Epidermal melanocyte (primary cell): Measurements from ENCODE around the gene ZNF587B.
"Not testable (repeated sequence)": the region's sequence is repeated elsewhere in the genome, so short reads cannot be mapped to it uniquely, and the experiment has no call there.

Experiments
- DNase-seq: peaks from one replicate; pipeline ENCODE4 v3.0.0; 2011; ENCODE audit warnings: low spot score; ENCODE audit not compliant: insufficient read length

The ZNF587B gene

GRCh38 chr19:57869655-57870054 lies 39.6 kb downstream of the ZNF587B start:
- not testable (repeated sequence) for DNase-seq

DNA sequence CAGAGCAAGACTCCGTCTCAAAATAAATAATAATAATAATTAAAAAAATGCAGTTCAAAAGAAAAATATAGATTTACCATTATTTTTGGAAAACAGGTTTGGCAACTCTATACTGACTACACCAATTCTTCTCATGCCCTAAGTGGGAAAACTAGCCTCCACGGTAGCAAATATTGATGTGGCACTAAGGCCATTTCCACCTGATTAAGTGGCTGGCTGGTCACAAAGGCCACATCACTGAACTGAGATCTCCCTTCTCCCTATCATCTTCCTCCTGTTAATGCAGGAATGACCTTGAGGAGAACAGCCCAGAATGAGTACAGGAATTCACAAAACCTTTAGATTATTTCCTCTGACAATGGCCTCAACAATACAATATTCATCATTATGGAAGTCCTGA lies 40.1 kb downstream of the ZNF587B start:
- no peak for DNase-seq

DNA sequence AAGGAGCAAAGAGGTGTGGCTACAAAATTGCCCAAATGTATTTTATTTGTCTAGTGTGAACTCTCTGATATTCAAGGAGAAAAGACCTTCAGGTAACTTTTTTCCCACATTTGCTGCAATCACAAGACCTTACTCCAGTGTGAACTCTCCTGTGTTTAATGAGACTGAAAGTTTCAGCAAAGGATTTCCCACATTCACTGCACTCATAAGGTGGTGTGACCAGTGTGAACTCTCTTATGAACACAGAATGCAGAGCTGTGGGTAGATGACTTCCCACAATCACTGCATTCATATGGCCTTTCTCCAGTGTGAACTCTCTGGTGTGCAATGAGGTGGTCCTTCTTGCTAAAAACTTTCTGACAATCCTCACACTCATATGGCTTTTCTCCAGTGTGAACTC lies 42.4 kb downstream of the ZNF587B start:
- DNase-seq: no peak

DNA sequence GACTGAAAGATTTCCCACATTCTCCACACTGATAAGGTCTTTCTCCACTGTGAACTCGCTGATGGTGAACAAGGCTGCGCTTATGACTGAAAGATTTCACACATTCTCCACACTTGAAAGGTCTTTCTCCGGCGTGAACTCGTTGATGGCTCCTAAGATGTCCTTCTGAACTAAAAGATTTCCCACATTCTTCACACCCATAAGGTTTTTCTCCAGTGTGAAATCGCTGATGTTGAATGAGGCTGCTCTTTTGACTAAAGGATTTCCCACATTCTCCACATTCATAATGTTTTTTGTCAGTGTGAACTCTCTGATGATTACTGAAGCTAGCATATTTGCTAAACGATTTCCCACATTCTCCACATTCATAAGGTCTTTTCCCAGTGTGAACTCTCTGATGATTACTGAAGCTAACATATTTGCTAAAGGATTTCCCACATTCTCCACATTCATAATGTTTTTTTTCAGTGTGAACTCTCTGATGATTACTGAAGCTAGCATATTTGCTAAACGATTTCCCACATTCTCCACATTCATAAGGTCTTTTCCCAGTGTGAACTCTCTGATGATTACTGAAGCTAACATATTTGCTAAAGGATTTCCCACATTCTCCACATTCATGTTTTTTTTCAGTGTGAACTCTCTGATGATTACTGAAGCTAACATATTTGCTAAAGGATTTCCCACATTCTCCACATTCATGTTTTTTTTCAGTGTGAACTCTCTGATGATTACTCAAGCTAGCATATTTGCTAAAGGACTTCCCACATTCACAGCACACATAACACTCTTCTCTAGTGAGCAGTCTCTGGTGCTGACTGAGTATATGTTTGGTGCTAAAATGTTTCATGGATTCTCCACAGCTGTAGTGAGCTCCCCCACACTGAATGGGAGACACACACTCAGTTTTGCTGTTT lies 44.0 kb downstream of the ZNF587B start:
- not testable (repeated sequence) for DNase-seq

- DNase-seq: no peak
Observed at GRCh38 chr19:57886046-57886445, 55.9 kb downstream of the ZNF587B start.

GRCh38 chr19:57887195-57887941 lies 57.3 kb downstream of the ZNF587B start:
- DNase-seq: no peak

DNA sequence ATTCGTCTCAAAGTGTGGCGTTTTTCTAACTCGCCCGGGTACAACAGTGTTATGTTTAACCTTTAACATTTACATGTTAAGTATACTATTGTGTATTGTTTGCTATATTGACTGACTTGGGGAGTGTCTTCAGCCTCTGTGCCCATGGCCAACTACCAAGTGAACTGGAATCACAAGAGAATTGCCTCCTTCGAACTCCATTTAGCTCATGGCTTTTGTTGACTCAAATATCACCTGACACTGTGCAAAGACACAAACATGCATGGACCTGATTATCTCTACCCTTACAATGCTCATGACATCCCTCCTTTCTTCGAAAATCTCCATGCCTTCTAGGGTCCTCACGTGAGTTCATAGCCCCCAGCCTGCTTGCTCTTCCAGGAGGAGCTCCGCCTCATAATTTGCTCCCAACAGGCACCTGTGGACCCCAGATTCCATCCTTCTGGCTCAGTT lies 58.0 kb downstream of the ZNF587B start:
- no peak for DNase-seq

DNA sequence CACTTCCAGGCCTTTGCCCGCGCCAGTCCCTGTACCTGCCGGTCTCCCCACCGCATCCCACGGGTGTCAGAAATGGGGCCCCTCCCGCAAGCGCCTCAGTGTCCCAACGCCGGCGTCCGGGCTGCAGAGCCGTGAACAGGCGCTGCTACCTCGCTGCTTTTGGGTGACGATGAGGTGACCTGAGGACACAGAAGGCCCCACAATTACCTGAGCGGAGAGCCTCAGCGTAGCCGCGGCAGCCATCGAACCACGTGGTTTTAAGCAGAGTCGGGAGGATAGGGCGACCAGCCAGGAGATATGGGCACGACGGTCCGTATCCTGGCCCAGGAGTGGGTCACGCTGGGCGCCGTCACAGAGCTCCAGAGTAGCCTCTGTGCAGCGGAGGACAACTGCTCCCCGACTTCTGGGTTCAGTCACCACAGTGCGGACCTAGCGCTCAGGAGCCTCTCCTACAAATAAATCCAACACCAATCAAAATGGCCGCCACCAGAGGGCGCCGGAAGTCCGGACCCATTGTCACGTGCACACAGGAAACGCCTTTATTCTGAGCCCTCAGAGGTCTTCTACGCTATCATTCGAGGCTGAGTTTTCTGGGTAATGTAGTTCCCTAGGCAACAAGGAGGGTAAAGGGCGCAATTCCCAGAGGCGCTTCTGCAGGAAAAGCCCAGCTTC lies 58.6 kb downstream of the ZNF587B start, which contains the start of gene ZNF814:
TSS of gene ZNF814 (minus strand) at position 478 of the 672 bp plus-strand sequence. CDS start at position 243, 235 bp downstream.
- peak; percentile 65 for DNase-seq

DNA sequence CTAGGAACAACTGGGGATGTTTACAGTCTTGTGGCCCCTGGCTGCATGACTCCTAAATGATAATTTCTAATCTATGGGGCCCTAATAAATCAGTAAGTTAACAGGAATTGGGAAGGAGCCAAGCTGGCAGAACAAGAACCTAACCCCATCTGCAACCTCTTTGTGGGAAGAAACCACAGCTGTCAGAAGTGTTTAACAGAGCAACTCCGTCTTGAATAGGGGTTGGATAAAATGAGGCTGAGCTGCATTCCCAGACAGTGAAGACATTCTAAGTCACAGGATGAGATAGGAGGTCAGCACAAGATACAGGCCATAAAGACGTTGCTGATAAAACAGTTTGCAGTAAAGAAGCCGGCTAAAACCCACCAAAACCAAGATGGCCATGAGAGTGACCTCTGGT lies 60.6 kb downstream of the ZNF587B start:
- DNase-seq: not testable (repeated sequence)
